ENCODE data around the gene CD93.

DNA sequence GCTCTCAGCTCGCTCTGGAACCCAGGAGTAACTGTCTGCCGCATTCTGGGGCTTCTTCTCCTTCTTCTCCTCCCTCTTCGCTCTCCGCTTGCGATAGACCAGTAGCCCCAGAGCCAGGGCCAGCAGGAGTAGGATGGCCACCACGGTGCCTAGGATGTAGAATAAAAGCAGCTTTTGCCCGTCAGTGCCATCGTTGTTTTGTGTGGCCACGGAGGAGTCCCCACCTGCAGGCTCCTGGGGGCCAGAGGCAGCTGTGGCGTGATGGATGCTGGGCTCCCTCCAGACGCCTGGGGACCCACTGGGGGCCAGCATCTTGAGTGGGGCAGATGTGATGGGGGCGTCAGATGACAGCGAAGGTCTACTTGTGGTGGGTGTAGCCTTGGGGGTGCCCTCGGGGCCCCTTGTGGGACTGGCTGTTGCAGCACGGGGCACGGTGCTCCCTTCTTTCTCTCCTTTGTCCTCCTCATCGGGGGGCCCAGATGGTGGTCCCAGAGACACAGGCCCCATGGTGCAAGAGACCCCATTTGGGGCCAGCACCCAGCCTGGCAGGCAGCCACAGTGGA lies 1.8 kb downstream of the CD93 start:
- no peak for TF ChIP-seq FOXA1 (IDR thresholded peaks at IDR 0.05)
- no peak for TF ChIP-seq SUZ12 (IDR thresholded peaks at IDR 0.05)
- TF ChIP-seq, protein P1, sequence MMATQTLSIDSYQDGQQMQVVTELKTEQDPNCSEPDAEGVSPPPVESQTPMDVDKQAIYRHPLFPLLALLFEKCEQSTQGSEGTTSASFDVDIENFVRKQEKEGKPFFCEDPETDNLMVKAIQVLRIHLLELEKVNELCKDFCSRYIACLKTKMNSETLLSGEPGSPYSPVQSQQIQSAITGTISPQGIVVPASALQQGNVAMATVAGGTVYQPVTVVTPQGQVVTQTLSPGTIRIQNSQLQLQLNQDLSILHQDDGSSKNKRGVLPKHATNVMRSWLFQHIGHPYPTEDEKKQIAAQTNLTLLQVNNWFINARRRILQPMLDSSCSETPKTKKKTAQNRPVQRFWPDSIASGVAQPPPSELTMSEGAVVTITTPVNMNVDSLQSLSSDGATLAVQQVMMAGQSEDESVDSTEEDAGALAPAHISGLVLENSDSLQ (IDR thresholded peaks at IDR 0.05): no peak
- TF ChIP-seq ELF4 (IDR thresholded peaks at IDR 0.05): no peak
- no peak for TF ChIP-seq FOXM1 (IDR thresholded peaks at IDR 0.05; ENCODE audit: borderline replicate concordance)

Data from HEK293T (cell line).